MCF 10A (cell line): ENCODE measurements around the gene CEP63. TPM values are rescaled to one million over a fixed set of nuclear protein-coding genes. Genes with fewer than 3 reads are reported as not detected.

Experiments
- BruUV-seq: library from RNA; stranded (reverse); fragments of 400-500 nt; replicated peaks from 2 replicates; lab custom pipeline; 2021; lab: Mats Ljungman, UMichigan
- CTCF ChIA-PET: fragments of 300-600 bp; sonication (Branson Sonifier 250); formaldehyde crosslinking; extraction: SDS; loops from one replicate; lab custom pipeline; 2021; ENCODE audit warnings: antibody characterized with exemption, inconsistent platforms; lab: Yijun Ruan, JAX
- POLR2A ChIA-PET: fragments of 300-600, 350-650 bp; sonication (Branson Sonifier 250); formaldehyde crosslinking; extraction: SDS; loops from one replicate; lab custom pipeline; 2020; ENCODE audit warnings: antibody characterized with exemption, inconsistent platforms; lab: Yijun Ruan, JAX
- DNase-seq: peaks from one replicate; pipeline ENCODE4 v3.0.0-alpha.2; 2018; ENCODE audit not compliant: unreplicated experiment
- H3K27ac Mint-ChIP-seq: one replicate; pipeline ENCODE4 v1.8.0; 2022; ENCODE audit warnings: mild to moderate bottlenecking, low read depth, mixed read lengths; ENCODE audit not compliant: unreplicated experiment
- H3K27me3 Mint-ChIP-seq: one replicate; pipeline ENCODE4 v1.8.0; 2022; ENCODE audit warnings: mixed read lengths; ENCODE audit not compliant: insufficient read depth, unreplicated experiment
- H3K36me3 Mint-ChIP-seq: one replicate; pipeline ENCODE4 v1.8.0; 2022; ENCODE audit warnings: mild to moderate bottlenecking, moderate library complexity, mixed read lengths; ENCODE audit not compliant: insufficient read depth, unreplicated experiment
- H3K4me1 Mint-ChIP-seq: one replicate; pipeline ENCODE4 v1.8.0; 2022; ENCODE audit warnings: mixed read lengths; ENCODE audit not compliant: insufficient read depth, unreplicated experiment
- H3K4me3 Mint-ChIP-seq: one replicate; pipeline ENCODE4 v1.8.0; 2022; ENCODE audit warnings: mild to moderate bottlenecking, moderate library complexity, mixed read lengths; ENCODE audit not compliant: unreplicated experiment
- H3K9me3 Mint-ChIP-seq: one replicate; pipeline ENCODE4 v1.8.0; 2022; ENCODE audit warnings: mixed read lengths; ENCODE audit not compliant: unreplicated experiment
- intact Hi-C: fragments of 100-400 bp; cut with micrococcal nuclease; formaldehyde crosslinking; loops from 2 replicates; pipeline ENCODE4 v1.14.1; 2022
- total RNA-seq: library from RNA; stranded (reverse); gene quantifications from 2 replicates; pipeline ENCODE4 v1.2.3, GENCODE V29; 2022
- TF ChIP-seq, protein P1 (sequence below): fragments of 200-600 bp; IDR thresholded peaks from one replicate; pipeline ENCODE4 v1.8.0; 2022; ENCODE audit warnings: antibody characterized with exemption, mild to moderate bottlenecking; ENCODE audit not compliant: unreplicated experiment

Gene CEP63
- total RNA-seq, 1 experiment from 2014 or later: 40.0 TPM

DNA sequence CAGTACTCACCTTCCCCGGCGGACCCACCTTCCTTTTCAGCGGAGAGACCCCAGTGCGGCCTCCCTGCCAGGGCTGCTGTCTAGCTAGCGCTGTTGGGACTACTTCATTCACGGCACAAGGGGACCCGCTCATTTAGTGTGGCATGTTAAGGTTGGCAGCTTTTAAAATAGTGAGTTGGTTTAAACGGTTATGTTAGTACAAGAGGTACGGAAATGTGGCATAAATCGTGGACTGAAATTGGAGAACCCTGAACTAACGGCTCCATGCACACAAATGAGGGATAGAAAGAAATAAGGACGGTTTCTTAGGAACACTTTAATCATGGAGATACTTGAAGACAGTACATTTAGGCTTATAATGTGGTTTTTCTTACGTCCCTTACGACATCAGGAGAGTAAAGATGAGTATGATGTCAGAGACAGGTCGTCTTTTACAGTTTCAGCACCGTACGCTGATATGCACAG, 752 bp downstream of the CEP63 start:
- intact Hi-C loops: no loop called here

DNA sequence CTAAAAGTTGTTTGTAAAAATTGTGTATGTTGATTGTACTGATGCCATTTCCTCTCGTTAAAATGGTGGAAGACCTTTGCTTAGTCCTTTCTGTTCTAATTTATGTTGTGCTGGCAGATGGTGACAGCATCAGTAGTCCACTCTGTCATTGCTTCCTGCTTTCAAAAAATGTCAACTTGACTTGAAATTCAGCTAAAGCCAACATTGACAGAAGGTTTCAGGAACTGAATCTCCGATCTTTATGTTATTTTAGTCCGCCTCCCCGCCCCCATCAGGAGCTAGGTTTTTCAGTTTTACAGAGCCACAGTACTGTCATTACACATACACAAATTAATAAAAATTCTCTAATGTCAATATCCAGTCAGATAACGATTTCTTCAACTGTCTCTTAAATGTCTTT, 1.5 kb downstream of the CEP63 start:
- ChIA-PET POLR2A (interaction anchor here (0.6 to 6.3 kb wide), 13 partner anchors 11 to 269 kb away, joined by 3 to 77 read pairs (median 3); partner anchors contain the start of genes AMOTL2 and RYK), CTCF (interaction anchor here (0.7 to 16.7 kb wide), 7 partner anchors 9 to 275 kb away, joined by 3 to 449 read pairs (median 4); partner anchors contain the start of gene AMOTL2)
- no TSS peak for BruUV-seq
- no peaks in the 10 kb centered on the region for H3K27me3 Mint-ChIP-seq
- intact Hi-C loops: no loop called here
- H3K4me1 Mint-ChIP-seq: peaks cover 30% of the 10 kb centered on the region
- H3K9me3 Mint-ChIP-seq: no peaks in the 10 kb centered on the region
- TF ChIP-seq, protein P1, sequence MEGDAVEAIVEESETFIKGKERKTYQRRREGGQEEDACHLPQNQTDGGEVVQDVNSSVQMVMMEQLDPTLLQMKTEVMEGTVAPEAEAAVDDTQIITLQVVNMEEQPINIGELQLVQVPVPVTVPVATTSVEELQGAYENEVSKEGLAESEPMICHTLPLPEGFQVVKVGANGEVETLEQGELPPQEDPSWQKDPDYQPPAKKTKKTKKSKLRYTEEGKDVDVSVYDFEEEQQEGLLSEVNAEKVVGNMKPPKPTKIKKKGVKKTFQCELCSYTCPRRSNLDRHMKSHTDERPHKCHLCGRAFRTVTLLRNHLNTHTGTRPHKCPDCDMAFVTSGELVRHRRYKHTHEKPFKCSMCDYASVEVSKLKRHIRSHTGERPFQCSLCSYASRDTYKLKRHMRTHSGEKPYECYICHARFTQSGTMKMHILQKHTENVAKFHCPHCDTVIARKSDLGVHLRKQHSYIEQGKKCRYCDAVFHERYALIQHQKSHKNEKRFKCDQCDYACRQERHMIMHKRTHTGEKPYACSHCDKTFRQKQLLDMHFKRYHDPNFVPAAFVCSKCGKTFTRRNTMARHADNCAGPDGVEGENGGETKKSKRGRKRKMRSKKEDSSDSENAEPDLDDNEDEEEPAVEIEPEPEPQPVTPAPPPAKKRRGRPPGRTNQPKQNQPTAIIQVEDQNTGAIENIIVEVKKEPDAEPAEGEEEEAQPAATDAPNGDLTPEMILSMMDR: no peak
- DNase-seq: no peak
- H3K36me3 Mint-ChIP-seq: peaks cover 13% of the 10 kb centered on the region
- H3K4me3 Mint-ChIP-seq: peak overlapping the region; percentile 75
- H3K27ac Mint-ChIP-seq: peak overlapping the region; percentile 87

More for the DNA sequence above, 752 bp downstream of the CEP63 start:
- peak; percentile 40 for DNase-seq
- H3K36me3 Mint-ChIP-seq: peaks cover 21% of the 10 kb centered on the region
- H3K9me3 Mint-ChIP-seq: no peaks in the 10 kb centered on the region
- H3K27ac Mint-ChIP-seq: peak overlapping the region; percentile 87
- peaks cover 31% of the 10 kb centered on the region for H3K4me1 Mint-ChIP-seq
- no peaks in the 10 kb centered on the region for H3K27me3 Mint-ChIP-seq
- no TSS peak for BruUV-seq
- ChIA-PET CTCF (interaction anchor here (0.6 to 16.7 kb wide), 7 partner anchors 10 to 1485 kb away, joined by 4 to 449 read pairs (median 5); partner anchors contain the start of gene AMOTL2), POLR2A (interaction anchor here (0.9 to 6.3 kb wide), 15 partner anchors 10 to 275 kb away, joined by 3 to 77 read pairs (median 8); partner anchors contain the start of genes AMOTL2 and RYK)
- peak overlapping the region; percentile 75 for H3K4me3 Mint-ChIP-seq
- TF ChIP-seq, protein P1: no peak

DNA sequence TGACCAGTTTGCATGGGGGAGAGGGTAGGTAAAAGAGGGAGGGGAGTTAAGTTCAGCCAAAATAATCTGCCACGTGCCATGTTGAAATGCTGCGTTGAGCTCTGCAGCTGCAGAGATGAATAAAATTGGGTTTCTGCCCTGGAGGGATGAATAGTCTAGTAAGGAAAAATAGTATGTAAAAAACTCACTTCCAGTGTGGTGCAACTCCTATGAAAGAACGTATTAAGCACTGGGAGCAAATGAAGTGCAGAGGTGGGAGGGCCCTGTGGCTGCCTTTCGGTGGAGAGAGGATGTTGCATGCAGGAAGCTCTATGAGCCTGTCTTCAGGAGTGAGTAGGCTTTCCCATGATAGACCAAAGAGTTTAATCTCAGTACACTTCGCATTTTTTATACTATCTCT, 8.6 kb downstream of the CEP63 start:
- intact Hi-C loops: loop anchor here (5.0 kb wide), 1 partner anchor 282 kb away; no protein-coding TSS in a partner anchor

DNA sequence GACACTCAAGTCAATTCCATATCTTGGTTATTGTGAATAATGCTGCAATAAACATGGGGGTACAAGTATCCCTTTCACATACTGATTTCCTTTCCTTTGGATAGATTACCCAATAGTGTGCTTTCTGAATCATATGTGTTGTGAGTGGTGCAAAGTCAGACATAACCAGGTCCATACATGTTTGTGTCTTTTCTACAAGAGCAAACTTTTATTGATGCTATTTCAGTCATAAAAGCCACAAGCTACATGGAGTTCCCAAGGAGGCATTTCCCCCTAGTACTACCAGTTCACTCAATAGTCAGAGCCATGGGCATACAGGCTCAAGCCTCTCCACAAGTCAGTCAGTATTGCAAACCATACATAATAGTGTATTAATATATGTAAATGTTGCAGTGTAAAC, 10.1 kb downstream of the CEP63 start:
- POLR2A ChIA-PET: interaction anchor here (0.7 kb wide), 1 partner anchor 118 kb away, joined by 4 read pairs; no protein-coding TSS in a partner anchor
- TF ChIP-seq, protein P1: no peak
- Mint-ChIP-seq H3K9me3 (no peaks in the 10 kb centered on the region), H3K27me3 (no peaks in the 10 kb centered on the region), H3K36me3 (peaks cover 13% of the 10 kb centered on the region), H3K27ac (no peak overlapping the region), H3K4me3 (no peak overlapping the region), H3K4me1 (no peaks in the 10 kb centered on the region)
- CTCF ChIA-PET: interaction anchor here (0.6 to 1.6 kb wide), 4 partner anchors 10 to 1634 kb away, joined by 3 to 7 read pairs (median 4); no protein-coding TSS in a partner anchor
- intact Hi-C loops: no loop called here
- no TSS peak for BruUV-seq
- DNase-seq: no peak

More for the DNA sequence above, 8.6 kb downstream of the CEP63 start:
- CTCF ChIA-PET: interaction anchor here (1.0 to 2.0 kb wide), 6 partner anchors 12 to 186 kb away, joined by 3 to 7 read pairs (median 6); no protein-coding TSS in a partner anchor
- Mint-ChIP-seq H3K36me3 (peaks cover 6% of the 10 kb centered on the region), H3K27ac (no peak overlapping the region), H3K9me3 (no peaks in the 10 kb centered on the region), H3K27me3 (no peaks in the 10 kb centered on the region), H3K4me1 (no peaks in the 10 kb centered on the region), H3K4me3 (no peak overlapping the region)
- TF ChIP-seq, protein P1: no peak
- no peak for DNase-seq
- POLR2A ChIA-PET: no interaction called here
- no TSS peak for BruUV-seq
